Coronary artery (tissue), 2 donors: ENCODE data around the gene TREM1.

Source experiments
- DNase-seq: peaks from one replicate; pipeline ENCODE4 v3.0.0-alpha.2; 2017; ENCODE audit warnings: low spot score
- H3K27ac ChIP-seq, 2 donors: fragments of 200-600 bp; sonication (generic); one replicate each; pipeline ENCODE4 v1.5.1; 2016 to 2019
- H3K4me3 ChIP-seq: fragments of 200-600 bp; sonication (generic); 2 replicates; pipeline ENCODE4 v1.5.1; 2016; ENCODE audit warnings: mild to moderate bottlenecking, moderate library complexity
- CTCF ChIP-seq: fragments of 200-600 bp; sonication (generic); IDR thresholded peaks from one replicate; pipeline ENCODE4 v1.5.1; 2019; ENCODE audit warnings: antibody characterized with exemption

The TREM1 gene

GRCh38 chr6:41262401-41262800 is 24.1 kb downstream of the TREM1 start:
- no peak for DNase-seq
- Histone ChIP-seq H3K27ac (no peak overlapping the region), H3K4me3 (no peak overlapping the region)
- TF ChIP-seq CTCF = no peak

- TF ChIP-seq CTCF = no peak
- no peak for DNase-seq
- no peak overlapping the region for H3K27ac ChIP-seq
- H3K4me3 ChIP-seq = no peak overlapping the region
These were observed 28.3 kb downstream of the TREM1 start for GRCh38 chr6:41258196-41258493.

- DNase-seq = no peak
- TF ChIP-seq CTCF = no peak
- Histone ChIP-seq H3K27ac (no peak overlapping the region), H3K4me3 (no peak overlapping the region)
These were observed 28.9 kb downstream of the TREM1 start for GRCh38 chr6:41257369-41258195.

- DNase-seq = no peak
- H3K4me3 ChIP-seq = no peak overlapping the region
- TF ChIP-seq CTCF = no peak
- H3K27ac ChIP-seq = no peak overlapping the region
These were observed 30.1 kb downstream of the TREM1 start for GRCh38 chr6:41256383-41256782.

DNA sequence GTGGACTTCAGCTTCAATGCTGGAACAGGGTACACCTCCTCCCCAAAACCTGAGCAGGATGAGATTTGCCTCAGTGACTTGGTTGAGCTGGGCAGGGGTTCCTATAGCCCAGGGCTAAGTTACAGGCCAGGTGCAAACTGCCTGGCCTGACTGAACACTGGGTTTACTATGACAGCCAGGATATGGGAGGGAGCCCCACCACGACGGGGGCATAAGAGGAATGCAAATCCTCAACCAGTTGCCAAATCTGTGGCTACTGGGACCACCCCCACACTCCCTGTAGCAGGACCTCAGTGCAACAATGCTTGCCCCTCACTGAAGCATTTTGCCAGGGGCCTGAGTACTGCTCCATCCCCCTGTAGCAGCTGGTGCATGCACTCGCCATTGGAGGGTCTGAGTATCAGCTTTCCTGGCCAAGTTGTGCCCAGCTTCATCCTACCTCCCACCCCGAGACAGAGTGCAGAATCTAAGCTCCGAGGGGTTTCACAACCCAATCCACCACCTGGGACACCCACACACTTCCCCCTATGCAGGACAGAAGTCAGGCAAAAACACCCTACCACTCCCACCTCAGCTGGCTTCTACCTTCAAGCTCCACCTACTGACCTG is 30.7 kb downstream of the TREM1 start:
- no peak overlapping the region for H3K27ac ChIP-seq
- no peak for TF ChIP-seq CTCF
- H3K4me3 ChIP-seq = no peak overlapping the region
- DNase-seq = peak; percentile 35

- TF ChIP-seq CTCF = no peak
- Histone ChIP-seq H3K27ac (no peak overlapping the region), H3K4me3 (no peak overlapping the region)
- DNase-seq = no peak
These were observed 31.4 kb downstream of the TREM1 start for GRCh38 chr6:41255110-41255509.
